Liver (tissue), 9 donors: ENCODE results near the gene KIF1A. TPM values are rescaled to one million over a fixed set of nuclear protein-coding genes. Genes with fewer than 3 reads are reported as not detected.

Experiments used
- DNase-seq: peaks from one replicate; pipeline ENCODE4 v3.0.0-alpha.2; 2017; ENCODE audit warnings: low spot score
- H3K27ac ChIP-seq, 2 donors: one replicate each; pipeline ENCODE4 v1.7.0; 2013; ENCODE audit warnings: inconsistent platforms in 2 of 2, low read length in 2 of 2, control low read depth in 1 of 2, low read depth in 1 of 2, mild to moderate bottlenecking in 1 of 2
- H3K27me3 ChIP-seq, 4 donors: one replicate each; pipeline versions ENCODE4 v1.6.1 to v1.7.0; 2013; ENCODE audit warnings: low read length in 3 of 4, inconsistent platforms in 1 of 4, mild to moderate bottlenecking in 1 of 4, moderate library complexity in 1 of 4; ENCODE audit not compliant: control insufficient read depth in 4 of 4, insufficient read depth in 4 of 4
- H3K36me3 ChIP-seq, 4 donors: one replicate each; pipeline versions ENCODE4 v1.6.1 to v1.7.0; 2013; ENCODE audit warnings: low read length in 3 of 4, mild to moderate bottlenecking in 3 of 4, low read depth in 1 of 4, moderate library complexity in 1 of 4; ENCODE audit not compliant: control insufficient read depth in 4 of 4, insufficient read depth in 3 of 4
- H3K4me1 ChIP-seq, 4 donors: one replicate each; pipeline versions ENCODE4 v1.6.1 to v1.7.0; 2013; ENCODE audit warnings: low read length in 3 of 4, mild to moderate bottlenecking in 3 of 4, moderate library complexity in 1 of 4; ENCODE audit not compliant: control insufficient read depth in 4 of 4, insufficient read depth in 4 of 4
- H3K4me3 ChIP-seq, 3 donors: one replicate each; pipeline versions ENCODE4 v1.6.1 to v1.7.0; 2013; ENCODE audit warnings: low read length in 3 of 3, control low read depth in 1 of 3, low read depth in 1 of 3, mild to moderate bottlenecking in 1 of 3
- H3K9ac ChIP-seq, 2 donors: one replicate each; pipeline ENCODE4 v1.7.0; 2013; ENCODE audit warnings: low read length in 2 of 2, mild to moderate bottlenecking in 2 of 2, moderate library complexity in 2 of 2, control low read depth in 1 of 2, low read depth in 1 of 2
- H3K9me3 ChIP-seq, 4 donors: one replicate each; pipeline versions ENCODE4 v1.6.1 to v1.7.0; 2013; ENCODE audit warnings: low read length in 3 of 4; ENCODE audit not compliant: control insufficient read depth in 4 of 4
- ATF3 ChIP-seq: IDR thresholded peaks from 2 replicates; pipeline ENCODE4 v1.6.1; 2016; ENCODE audit warnings: antibody characterized with exemption
- CTCF ChIP-seq: fragments of 150-350 bp; IDR thresholded peaks from 2 replicates; pipeline ENCODE4 v1.5.1; 2017; ENCODE audit warnings: improper control_type of control experiment, low read depth, low read length; ENCODE audit not compliant: missing input control
- EGR1 ChIP-seq, 2 donors: IDR thresholded peaks; 2 replicates each; pipeline ENCODE4 v1.6.1; 2016 to 2018; ENCODE audit warnings: antibody characterized with exemption in 2 of 2, low read depth in 2 of 2
- FOXA1 ChIP-seq: IDR thresholded peaks from 2 replicates; pipeline ENCODE4 v1.6.1; 2016; ENCODE audit warnings: antibody characterized with exemption
- FOXA2 ChIP-seq: IDR thresholded peaks from 2 replicates; pipeline ENCODE4 v1.6.1; 2016; ENCODE audit warnings: antibody characterized with exemption
- GABPA ChIP-seq, 2 donors: IDR thresholded peaks in 1 of 2; conservative IDR thresholded peaks in 1 of 2; 2 replicates each; pipeline ENCODE4 v1.6.1; 2016; ENCODE audit warnings: antibody characterized with exemption in 2 of 2, mild to moderate bottlenecking in 1 of 2, moderate library complexity in 1 of 2
- HNF4A ChIP-seq, 2 donors: conservative IDR thresholded peaks; 2 replicates each; pipeline ENCODE4 v1.6.1; 2016; ENCODE audit warnings: antibody characterized with exemption in 2 of 2, mild to moderate bottlenecking in 2 of 2
- HNF4G ChIP-seq: IDR thresholded peaks from 2 replicates; pipeline ENCODE4 v1.6.1; 2016; ENCODE audit warnings: antibody characterized with exemption
- JUND ChIP-seq, 2 donors: IDR thresholded peaks; 2 replicates each; pipeline ENCODE4 v1.6.1; 2016; ENCODE audit warnings: antibody characterized with exemption in 2 of 2
- MAX ChIP-seq: IDR thresholded peaks from 2 replicates; pipeline ENCODE4 v1.6.1; 2016; ENCODE audit warnings: antibody characterized with exemption
- NR2F2 ChIP-seq: IDR thresholded peaks from 2 replicates; pipeline ENCODE4 v1.6.1; 2016; ENCODE audit warnings: antibody characterized with exemption
- RAD21 ChIP-seq, 2 donors: IDR thresholded peaks; 2 replicates each; pipeline ENCODE4 v1.6.1; 2016; ENCODE audit warnings: antibody characterized with exemption in 2 of 2, mild to moderate bottlenecking in 2 of 2
- REST ChIP-seq: IDR thresholded peaks from 2 replicates; pipeline ENCODE4 v1.6.1; 2016; ENCODE audit warnings: antibody characterized with exemption, mild to moderate bottlenecking
- RXRA ChIP-seq, 2 donors: IDR thresholded peaks; 2 replicates each; pipeline ENCODE4 v1.6.1; 2017 to 2018; ENCODE audit warnings: antibody characterized with exemption in 2 of 2, mild to moderate bottlenecking in 1 of 2
- SP1 ChIP-seq: IDR thresholded peaks from 2 replicates; pipeline ENCODE4 v1.6.1; 2018; ENCODE audit warnings: antibody characterized with exemption, mild to moderate bottlenecking
- TAF1 ChIP-seq: conservative IDR thresholded peaks from 2 replicates; pipeline ENCODE4 v1.6.1; 2016; ENCODE audit warnings: antibody characterized with exemption, mild to moderate bottlenecking
- YY1 ChIP-seq: IDR thresholded peaks from 2 replicates; pipeline ENCODE4 v1.6.1; 2016; ENCODE audit warnings: antibody characterized with exemption, mild to moderate bottlenecking
- ZBTB33 ChIP-seq: IDR thresholded peaks from 2 replicates; pipeline ENCODE4 v1.6.1; 2016; ENCODE audit warnings: antibody characterized with exemption
- WGBS: extraction: QIAGEN DNeasy Blood & Tissue Kit; methylation state at CpG from one replicate; pipeline ENCODE4 v1.1.7; 2013; 5-methylcytosine and 5-hydroxymethylcytosine counted together
- polyA plus RNA-seq, 2 donors: library from polyadenylated mRNA; stranded (reverse) in 1 of 2; unstranded in 1 of 2; fragments of 200-250 nt in 1 of 2; fragments of >200 nt in 1 of 2; fragmentation: Nextera tagmentation in 1 of 2; extraction: Ambion mirVana in 1 of 2; gene quantifications; one replicate each; pipeline versions ENCODE4 v1.2.1 to v1.2.3, GENCODE V29; 2013 to 2015
- total RNA-seq, 2 donors: library from RNA; depleted of rRNA; stranded (reverse); fragments of >200 nt; gene quantifications; one replicate each; pipeline ENCODE4 v1.2.3, GENCODE V29; 2014
- donor health status: healthy.
- donor health status: healthy.
- donor health status: healthy.
- donor health status: healthy.
- donor health status: healthy.

KIF1A gene
- total and polyA plus RNA-seq, 4 donors, result 0.03 to 0.21 (median 0.11) TPM

- peaks cover 7 to 33% (median 27%) of the 10 kb centered on the region in 4 donors for H3K4me1 ChIP-seq
- H3K9me3 ChIP-seq, result no peaks in the 10 kb centered on the region
- no peak overlapping the region for H3K4me3 ChIP-seq
- no peak overlapping the region for H3K9ac ChIP-seq
- no peak for DNase-seq
- no peak for TF ChIP-seq SP1
- TF ChIP-seq TAF1, result no peak
- TF ChIP-seq GABPA (IDR thresholded peaks at IDR 0.05 in 1 of 2, conservative IDR thresholded peaks at IDR 0.05 in 1 of 2), result no peak
- no peak for TF ChIP-seq HNF4G
- no peak for TF ChIP-seq RXRA (IDR thresholded peaks at IDR 0.05)
- no peak for TF ChIP-seq EGR1 (IDR thresholded peaks at IDR 0.05; ENCODE audit: low read depth in 2 of 2)
- no peak for TF ChIP-seq FOXA2
- no peak for TF ChIP-seq JUND (IDR thresholded peaks at IDR 0.05)
- no peak for TF ChIP-seq HNF4A (conservative IDR thresholded peaks at IDR 0.05)
- no peak for TF ChIP-seq NR2F2
- TF ChIP-seq CTCF, result no peak
- no peak for TF ChIP-seq MAX
- no peak for TF ChIP-seq REST
- no peak for TF ChIP-seq FOXA1
- no peak for TF ChIP-seq RAD21 (IDR thresholded peaks at IDR 0.05)
- no peak for TF ChIP-seq ZBTB33
- no peak for TF ChIP-seq ATF3
- no peak for TF ChIP-seq YY1
- H3K36me3 ChIP-seq, result no peaks in the 10 kb centered on the region
- H3K27ac ChIP-seq, result no peak overlapping the region
- WGBS, result 89% methylated on average over 21 of the region's 21 CpGs
- H3K27me3 ChIP-seq, result no peaks in the 10 kb centered on the region
Measured at GRCh38 chr2:240795916-240796510, 24.0 kb downstream of the KIF1A start.
